ENCODE results near the gene CSF3R. TPM values are rescaled to one million over a fixed set of nuclear protein-coding genes. Genes with fewer than 3 reads are reported as not detected.

Gene CSF3R
- total and polyA plus RNA-seq, 9 of the 15 experiments (the other 6 are each of a cell fraction or from before 2014, with no cell fraction given) = 0.21 to 0.86 (median 0.40) TPM; not detected in 1

GRCh38 chr1:36481771-36482723 is 666 bp downstream of the CSF3R start (continued):
- TF ChIP-seq CREB3 (tag; conservative IDR thresholded peaks at IDR 0.05; ENCODE audit: low read depth) = no peak
- 0 out of 2 replicates have a peak, but pooled peaks have one; percentile 24 for TF ChIP-seq CBFA2T3 (IDR thresholded peaks at IDR 0.05)
- TF ChIP-seq L3MBTL2 (IDR thresholded peaks at IDR 0.05) = peak; percentile 66
- TF ChIP-seq NBN (IDR thresholded peaks at IDR 0.05; ENCODE audit: low read depth) = peak; percentile 54; the same call in 1 of the 2 replicates
- peak; percentile 62; the same call in 1 of the 2 replicates for TF ChIP-seq DPF2 (IDR thresholded peaks at IDR 0.05)
- no peak for TF ChIP-seq HDAC2 (IDR thresholded peaks at IDR 0.05)
- TF ChIP-seq, protein P1, sequence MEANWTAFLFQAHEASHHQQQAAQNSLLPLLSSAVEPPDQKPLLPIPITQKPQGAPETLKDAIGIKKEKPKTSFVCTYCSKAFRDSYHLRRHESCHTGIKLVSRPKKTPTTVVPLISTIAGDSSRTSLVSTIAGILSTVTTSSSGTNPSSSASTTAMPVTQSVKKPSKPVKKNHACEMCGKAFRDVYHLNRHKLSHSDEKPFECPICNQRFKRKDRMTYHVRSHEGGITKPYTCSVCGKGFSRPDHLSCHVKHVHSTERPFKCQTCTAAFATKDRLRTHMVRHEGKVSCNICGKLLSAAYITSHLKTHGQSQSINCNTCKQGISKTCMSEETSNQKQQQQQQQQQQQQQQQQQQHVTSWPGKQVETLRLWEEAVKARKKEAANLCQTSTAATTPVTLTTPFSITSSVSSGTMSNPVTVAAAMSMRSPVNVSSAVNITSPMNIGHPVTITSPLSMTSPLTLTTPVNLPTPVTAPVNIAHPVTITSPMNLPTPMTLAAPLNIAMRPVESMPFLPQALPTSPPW (CRISPR knock-in tag; IDR thresholded peaks at IDR 0.05) = peak; percentile 82
- TF ChIP-seq ZNF655 (CRISPR knock-in tag; IDR thresholded peaks at IDR 0.05) = no peak
- TF ChIP-seq, protein P2, sequence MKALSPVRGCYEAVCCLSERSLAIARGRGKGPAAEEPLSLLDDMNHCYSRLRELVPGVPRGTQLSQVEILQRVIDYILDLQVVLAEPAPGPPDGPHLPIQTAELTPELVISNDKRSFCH (CRISPR knock-in tag; IDR thresholded peaks at IDR 0.05) = no peak
- TF ChIP-seq, protein P2 (tag; IDR thresholded peaks at IDR 0.05) = no peak
- TF ChIP-seq SMARCE1 (IDR thresholded peaks at IDR 0.05) = peak; percentile 34; the same call in 1 of the 2 replicates
- peak; percentile 10; the same call in 1 of the 2 replicates for TF ChIP-seq OTX1 (CRISPR knock-in tag; IDR thresholded peaks at IDR 0.05)
- TF ChIP-seq NRF1 (conservative IDR thresholded peaks at IDR 0.05 in 1 of 2, IDR thresholded peaks at IDR 0.05 in 1 of 2) = 0 out of 4 replicates have a peak, but pooled peaks of 1 of the 2 experiments have one; percentile 16
- peak; percentile 32; the same call in 1 of the 2 replicates for TF ChIP-seq MTA1 (IDR thresholded peaks at IDR 0.05; ENCODE audit: borderline replicate concordance)
- peak; percentile 62; the same call in 1 of the 2 replicates for TF ChIP-seq SMARCA4 (IDR thresholded peaks at IDR 0.05)
- 0 out of 2 replicates have a peak, but pooled peaks have one; percentile 2 for TF ChIP-seq ZBTB7A (IDR thresholded peaks at IDR 0.05; ENCODE audit: borderline replicate concordance, control insufficient read depth, low read depth, low read length)

Data from K562 (cell line).